SU-DHL-6 (cell line): ENCODE data around the gene SLC22A8.

Experiments used
- EZH2phosphoT487 ChIP-seq: fragments of 200-600 bp; sonication (generic), shearing (Covaris generic); conservative IDR thresholded peaks from 2 replicates; pipeline ENCODE4 v1.6.1; 2018; ENCODE audit warnings: mild to moderate bottlenecking, antibody characterized with exemption, low read length, moderate library complexity, mixed read lengths
- TF ChIP-seq, protein P1 (sequence below): fragments of 200-600 bp; sonication (generic); IDR thresholded peaks from one replicate; pipeline ENCODE4 v1.5.1; 2017; ENCODE audit warnings: antibody characterized with exemption, mild to moderate bottlenecking, low read length, moderate library complexity; ENCODE audit not compliant: insufficient read depth, poor library complexity, severe bottlenecking

DNA sequence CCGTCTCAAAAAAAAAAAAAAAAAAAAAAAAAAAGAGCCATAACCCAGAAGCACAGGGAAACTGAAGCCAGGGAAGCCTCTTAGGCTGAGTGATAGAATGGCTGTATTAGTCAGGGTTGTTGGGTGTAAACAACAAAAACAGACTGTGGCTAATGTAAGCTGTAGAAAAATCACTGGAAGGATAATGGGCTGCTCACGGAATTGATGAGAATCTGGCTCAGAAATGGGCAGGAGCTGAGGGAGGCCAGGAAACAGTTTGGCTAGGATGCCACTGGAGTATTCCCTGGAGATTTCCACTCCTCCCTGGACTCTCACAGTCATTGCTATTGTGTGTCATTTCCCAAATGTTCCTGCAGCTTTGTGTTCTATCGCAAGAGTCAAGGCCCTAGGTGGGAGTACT is 53.2 kb downstream of the SLC22A8 start:
- TF ChIP-seq, protein P1, sequence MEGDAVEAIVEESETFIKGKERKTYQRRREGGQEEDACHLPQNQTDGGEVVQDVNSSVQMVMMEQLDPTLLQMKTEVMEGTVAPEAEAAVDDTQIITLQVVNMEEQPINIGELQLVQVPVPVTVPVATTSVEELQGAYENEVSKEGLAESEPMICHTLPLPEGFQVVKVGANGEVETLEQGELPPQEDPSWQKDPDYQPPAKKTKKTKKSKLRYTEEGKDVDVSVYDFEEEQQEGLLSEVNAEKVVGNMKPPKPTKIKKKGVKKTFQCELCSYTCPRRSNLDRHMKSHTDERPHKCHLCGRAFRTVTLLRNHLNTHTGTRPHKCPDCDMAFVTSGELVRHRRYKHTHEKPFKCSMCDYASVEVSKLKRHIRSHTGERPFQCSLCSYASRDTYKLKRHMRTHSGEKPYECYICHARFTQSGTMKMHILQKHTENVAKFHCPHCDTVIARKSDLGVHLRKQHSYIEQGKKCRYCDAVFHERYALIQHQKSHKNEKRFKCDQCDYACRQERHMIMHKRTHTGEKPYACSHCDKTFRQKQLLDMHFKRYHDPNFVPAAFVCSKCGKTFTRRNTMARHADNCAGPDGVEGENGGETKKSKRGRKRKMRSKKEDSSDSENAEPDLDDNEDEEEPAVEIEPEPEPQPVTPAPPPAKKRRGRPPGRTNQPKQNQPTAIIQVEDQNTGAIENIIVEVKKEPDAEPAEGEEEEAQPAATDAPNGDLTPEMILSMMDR = no peak
- no peak for TF ChIP-seq EZH2phosphoT487
